NCI-H82 treated with DMSO at 0.1 percent for 48 hours (cell line): ENCODE data around the gene CALU.
A peak's percentile ranks its signal among the peaks of the same experiment; 100 is the strongest.

Experiments used
- DNase-seq: peaks from one replicate; lab custom pipeline; 2025; ENCODE audit not compliant: unreplicated experiment; lab: John Stamatoyannopoulos, UW

The CALU gene

DNA sequence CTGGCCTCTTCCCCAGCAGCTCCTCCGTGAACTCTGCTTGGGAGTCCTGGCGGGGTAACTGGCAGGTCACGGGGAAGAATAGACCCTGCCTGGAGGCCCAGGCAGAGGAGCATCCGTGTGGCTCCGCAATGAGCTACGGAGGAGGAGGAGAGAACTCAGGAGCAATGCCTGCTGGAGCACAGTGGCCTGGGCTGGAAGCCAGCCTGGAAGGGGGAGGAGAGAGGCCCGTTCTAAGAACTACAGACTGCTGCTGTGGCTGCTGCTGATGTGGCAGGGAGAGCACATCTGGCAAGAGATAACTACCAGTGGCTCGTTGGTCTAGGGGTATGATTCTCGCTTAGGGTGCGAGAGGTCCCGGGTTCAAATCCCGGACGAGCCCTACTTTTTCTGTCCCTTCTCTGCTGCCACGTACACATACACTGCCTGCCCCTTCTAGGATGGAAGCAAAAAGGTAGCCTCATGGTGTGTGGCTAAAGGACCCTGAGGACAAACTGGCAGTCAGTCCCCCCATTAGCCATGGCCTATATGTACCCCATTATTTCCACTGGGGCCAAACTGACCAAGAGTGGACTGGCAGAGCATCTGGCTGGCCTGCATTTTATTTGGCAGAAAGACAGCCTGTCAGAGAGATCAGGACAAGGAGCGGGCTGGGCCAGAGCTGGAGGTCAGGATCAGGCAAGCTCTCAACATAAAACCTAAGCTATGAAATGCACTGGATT lies 44.1 kb downstream of the CALU start:
- no peak for DNase-seq

DNA sequence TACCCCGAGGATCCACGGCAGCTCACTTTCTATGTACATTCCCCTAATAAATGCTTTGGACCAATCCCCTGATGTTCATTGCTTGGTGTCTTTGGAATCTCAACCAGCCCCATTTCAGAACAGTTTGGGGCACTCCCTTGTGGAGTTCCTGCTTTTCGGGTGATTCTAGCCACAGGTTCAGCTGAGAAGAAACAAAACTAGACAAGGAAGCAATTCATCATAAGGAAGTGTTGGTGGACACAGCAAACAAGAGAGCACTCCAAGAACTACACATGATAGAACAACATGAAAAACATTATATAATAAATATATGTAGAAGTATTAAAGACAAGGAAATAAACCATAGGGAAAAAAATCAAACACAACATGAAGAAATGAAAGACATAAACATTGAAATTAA lies 46.6 kb downstream of the CALU start:
- DNase-seq, result no peak

DNA sequence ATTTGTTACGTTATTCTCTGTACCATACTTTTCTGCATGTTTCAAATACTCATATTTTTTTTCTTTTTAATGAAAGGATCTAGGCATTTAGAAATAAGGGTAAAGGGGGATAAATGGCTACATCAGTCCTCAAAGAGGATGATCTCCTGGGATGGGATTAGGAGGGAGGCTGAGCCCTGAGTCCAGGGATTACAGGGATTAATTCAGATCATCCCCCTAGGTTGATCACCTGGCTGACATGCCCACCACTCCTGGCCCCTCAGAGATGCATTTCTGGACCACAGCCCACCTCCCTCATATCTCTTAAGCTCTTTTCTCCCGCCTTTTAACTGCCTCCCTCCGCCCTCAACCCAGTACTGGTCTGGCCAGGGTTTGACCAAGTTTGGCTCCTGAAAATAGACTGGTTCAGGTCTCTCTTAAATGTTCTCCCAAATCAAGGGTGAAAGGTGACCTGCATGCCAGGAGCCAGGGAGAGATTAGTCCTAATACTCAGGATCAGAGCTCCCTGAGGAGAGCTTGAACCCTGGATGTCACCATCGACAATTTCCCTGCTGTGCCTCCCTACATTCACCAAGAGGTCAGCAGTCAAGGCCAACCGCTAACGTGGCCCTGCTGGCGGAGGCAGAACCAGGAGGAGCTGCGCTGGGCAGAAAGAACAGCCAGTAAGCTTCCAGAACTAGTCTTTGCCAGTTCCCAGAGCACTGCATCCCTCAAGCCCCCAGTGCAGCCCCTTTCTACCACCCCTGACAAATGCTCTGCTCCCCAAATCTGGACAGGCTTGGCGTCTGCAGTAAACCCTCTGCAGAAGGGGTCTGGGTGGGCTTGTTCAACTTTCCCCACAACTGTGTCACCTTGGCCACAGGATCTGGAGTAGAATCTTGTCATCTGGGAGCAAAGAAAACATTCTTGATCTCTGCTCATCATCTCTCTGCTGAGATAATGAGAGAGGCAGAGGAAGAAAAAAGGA lies 49.6 kb downstream of the CALU start:
- DNase-seq, result peak; percentile 81

DNA sequence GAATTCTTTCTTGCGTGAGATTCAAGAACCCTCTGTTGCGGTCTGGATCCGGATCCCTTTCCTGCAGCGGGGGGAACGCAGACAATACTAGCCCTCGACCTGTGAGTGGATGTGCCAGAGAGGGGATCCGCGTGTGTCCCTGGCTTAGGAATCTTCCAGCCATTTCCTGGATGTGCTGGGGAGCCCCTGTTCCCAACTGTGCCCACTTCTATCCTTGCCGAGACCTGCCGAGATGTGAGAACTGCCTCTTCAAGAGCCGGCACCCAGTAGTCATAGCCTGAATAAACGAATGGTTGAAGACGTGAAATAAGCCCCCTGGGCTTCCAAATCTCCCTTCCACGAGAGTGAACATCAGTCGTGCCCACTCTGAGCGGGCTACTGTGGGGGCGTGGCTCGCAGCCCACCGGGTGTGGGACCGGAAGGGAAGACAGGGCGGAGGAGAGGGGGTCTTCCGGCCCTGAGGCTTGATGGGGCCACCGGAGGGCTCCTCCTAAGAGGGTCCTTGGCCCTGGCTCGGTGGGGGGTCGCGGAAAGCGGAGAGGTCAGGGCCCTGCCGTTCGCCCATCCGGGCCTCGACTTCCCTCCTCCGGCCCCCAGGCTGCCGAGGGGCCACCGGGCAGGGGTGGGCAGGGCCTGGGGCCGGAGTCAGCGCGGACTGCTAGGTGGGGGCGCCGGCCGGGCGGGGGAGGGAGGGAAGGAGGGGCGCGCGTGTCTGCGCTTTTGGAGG lies 51.3 kb downstream of the CALU start:
- DNase-seq, result no peak

DNA sequence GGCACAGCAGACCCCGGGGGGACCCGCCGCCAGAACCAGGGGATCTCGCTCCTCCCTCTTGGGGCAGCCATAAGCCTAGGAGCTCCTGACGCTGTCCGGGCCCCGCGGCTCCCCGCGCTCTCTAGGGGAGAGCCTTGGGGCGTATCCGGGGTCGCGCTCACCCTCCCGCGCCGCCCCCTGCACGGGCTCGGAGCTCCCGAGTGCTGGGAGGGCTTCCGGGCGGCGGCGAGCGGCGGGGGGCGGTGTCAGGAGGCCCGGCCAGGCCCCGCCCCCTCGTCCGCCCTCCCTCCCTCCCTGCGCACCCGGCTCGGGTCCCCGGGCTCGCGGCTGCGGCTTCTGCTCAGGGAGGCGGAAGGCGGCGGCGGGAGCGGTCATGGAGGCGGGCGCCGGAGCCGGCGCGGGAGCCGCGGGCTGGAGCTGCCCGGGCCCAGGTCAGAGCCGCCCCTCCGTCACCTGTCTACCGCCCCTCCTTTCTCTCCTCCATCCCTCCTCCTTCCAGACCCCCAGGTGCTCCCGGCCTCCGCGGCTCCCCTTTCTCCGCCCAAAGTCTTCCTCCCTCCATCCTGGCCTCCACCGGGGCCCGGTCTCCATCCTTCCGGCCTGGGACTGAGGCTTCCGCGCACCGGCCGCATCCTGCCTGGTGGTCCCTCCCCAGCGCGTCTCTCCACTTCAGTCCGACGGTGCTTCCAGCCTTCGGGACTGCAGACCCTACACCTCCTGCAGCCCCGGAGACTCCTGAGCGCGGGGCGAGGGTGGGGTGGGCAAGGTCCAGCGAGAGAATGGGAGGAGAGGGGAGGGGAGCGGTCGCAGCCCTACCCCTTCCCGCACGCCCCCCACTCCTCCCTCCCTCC lies 52.2 kb downstream of the CALU start, which contains the start of gene CCDC136:
CCDC136 (plus strand) TSS at position 848 of the 851 bp plus-strand sequence. CDS start 444 bp downstream, outside the sequence.
- peak; percentile 3 for DNase-seq

DNA sequence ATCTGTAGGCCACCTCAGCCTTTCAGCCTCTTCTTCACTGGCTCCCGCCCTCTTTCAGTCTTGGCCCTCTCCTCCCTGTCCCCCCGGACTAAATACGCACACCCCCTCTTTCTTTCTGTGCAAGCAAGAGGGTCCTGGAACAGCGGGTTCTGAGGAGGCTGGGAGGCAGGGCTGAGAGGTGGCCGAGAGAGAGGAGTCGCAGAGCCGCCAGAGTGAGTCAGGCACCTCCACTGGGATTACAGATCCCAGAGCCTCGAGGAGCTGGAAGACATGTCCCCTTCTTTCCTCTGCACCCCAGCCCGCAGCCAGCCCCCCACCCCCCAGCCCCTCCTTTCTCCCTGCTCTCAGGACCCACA lies 52.8 kb downstream of the CALU start:
- DNase-seq, result no peak

DNA sequence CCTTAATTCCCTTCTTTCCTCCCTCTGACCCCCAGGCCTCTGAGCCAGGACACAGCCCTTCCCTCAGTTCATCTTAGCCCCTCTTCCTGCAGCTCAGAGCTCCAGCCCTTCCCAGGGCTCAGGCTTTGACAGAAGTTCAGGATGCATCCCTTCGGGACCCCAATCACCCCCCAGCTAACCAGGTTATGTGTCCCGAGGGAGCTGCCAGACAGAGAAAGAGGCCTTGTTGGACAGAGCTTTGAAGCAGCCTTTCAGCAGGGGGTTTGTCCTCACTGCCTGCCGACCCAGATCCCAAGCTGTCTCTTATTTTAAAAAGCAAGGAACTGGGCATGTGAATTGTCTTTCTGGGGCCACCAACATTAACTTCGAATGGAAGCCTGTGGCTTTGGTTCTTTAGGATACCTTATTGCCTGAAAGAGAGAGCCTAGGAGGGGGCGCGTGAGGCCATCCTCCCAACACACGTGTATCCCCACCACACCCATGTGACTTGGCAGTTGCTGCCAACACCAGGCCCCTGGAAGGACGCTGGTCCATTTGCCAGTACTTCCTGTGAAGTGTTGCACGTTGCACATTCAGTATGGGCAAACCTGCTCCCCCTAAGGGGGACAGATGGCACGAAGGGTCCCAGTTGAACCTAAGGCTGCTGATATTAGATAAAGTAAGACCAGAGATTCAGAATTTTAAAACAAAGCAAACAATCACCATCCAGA lies 53.5 kb downstream of the CALU start:
- DNase-seq, result no peak

DNA sequence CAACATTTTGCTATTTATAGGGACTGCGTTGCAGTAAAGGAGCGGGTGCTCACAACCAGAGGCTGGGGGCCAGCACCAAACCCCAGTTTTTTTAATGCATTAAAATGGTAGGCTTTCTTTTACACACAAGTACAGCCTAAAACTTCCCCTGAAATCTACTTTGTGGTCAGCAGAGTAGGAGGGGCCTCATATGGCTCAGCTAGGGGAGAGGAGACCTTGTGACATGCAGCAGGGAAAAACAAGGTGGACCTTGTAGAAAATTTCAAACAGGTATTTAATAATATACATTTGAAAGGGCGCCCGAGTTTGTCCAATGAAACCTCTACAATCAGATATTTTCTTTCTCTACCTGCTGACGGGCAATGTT lies 54.0 kb downstream of the CALU start:
- DNase-seq, result no peak

DNA sequence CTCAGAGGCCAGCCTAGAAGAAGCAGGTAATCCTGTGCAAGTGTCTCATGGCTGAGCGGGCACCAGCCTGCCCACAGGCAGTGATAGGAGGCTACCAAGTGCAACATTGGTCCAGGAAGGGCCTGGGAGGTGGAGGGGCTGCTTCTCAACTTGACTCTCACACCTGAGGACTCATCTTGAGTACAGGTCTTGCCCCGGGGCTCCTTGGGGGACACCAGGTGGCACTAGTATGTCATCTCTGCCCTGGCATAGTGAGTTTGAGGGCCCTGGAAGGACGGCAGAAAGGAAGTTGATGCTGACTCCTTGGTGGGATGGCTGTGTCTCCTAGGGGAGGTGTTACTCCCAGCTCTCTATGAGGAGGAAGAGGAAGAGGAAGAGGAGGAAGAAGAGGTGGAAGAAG lies 54.9 kb downstream of the CALU start:
- DNase-seq, result no peak

DNA sequence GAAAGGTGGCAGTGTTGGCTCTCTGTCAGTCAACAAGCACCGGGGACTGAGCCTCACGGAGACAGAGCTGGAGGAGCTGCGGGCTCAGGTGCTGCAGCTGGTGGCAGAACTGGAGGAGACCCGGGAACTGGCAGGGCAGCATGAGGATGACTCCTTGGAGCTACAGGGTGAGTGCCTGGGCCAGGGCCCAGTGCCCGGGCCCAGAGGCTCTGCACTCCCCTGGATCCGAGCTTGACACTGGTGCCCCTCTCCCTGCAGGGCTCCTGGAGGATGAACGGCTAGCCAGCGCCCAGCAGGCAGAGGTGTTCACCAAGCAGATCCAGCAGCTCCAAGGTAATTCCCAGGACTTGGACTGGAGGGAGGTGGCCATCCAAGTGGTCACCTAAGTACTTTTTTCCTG lies 55.3 kb downstream of the CALU start:
- no peak for DNase-seq

DNA sequence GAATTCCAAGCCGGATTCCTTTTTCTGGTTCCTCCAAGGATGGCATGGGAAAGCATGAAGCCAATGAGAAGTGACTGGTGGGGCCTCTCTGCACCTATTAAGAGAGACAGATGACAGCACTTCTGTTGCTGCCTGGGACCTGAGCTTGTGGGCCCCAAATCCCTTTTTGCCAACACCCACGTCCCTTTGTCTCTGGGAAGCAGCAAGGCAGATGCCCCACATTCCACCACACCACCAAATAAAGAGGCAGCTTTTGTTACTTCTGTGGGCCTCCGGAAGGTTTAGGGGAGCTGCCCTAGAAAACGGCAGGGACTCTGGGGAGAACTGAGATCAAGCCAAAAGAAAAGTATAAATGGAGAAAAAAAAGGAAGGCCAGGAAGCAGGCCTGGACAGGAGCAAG lies 56.0 kb downstream of the CALU start:
- DNase-seq, result no peak

DNA sequence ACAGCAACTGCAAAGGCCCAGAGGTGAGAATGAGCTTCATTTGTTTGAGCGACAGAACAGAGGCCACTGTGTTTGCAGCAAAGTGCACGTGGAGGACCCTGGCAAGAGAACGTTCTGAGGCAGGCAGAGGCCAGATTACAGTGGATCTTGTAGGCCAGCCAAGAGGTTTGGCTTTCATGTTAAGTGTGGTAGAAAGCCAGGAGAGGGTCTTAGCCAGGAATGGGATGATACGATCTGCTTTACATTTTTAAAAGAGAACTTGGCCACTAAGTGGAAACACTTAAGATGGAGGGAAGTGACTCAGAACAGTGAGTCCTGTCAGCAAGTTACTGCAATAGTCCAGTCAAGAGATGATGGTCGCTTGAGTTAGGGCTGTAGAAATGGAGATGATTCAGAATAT lies 57.2 kb downstream of the CALU start:
- no peak for DNase-seq

DNA sequence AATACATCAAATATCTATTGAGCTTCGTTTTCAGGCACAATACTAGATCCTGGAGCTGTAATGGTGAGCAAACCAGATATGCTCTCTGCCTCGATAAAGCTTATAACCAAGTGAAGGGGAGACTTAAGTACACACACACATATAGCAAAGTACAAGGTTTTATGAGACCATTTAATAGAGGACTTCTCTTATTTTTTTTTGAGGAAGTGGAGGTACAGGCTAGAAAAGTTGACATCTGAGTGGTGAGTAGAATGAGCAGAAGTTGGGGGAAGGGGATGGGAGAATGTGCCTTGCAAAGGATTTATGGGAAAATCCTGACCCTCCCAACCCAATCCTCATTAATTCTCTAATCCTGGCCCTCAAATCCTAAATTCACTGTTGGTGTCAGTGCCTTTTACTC lies 60.3 kb downstream of the CALU start:
- DNase-seq, result no peak

DNA sequence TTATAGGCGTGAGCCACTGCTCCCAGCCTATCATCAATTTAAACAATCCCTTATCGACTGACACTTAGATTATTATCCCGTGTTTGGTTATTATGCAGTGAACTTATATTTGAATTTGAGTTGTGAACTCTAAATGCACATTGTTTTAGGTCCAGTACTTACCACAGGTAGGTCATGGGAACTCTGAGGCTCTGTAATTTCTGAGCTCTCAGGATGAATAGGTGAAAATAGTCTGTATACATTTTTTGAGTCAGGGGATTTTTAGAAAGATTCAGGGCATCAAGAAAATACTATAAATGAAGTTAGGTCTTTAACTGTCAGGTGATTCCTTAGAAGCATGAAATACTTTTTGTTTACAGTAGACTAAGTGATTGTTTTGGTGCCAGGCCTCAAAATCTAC lies 61.4 kb downstream of the CALU start:
- no peak for DNase-seq

DNA sequence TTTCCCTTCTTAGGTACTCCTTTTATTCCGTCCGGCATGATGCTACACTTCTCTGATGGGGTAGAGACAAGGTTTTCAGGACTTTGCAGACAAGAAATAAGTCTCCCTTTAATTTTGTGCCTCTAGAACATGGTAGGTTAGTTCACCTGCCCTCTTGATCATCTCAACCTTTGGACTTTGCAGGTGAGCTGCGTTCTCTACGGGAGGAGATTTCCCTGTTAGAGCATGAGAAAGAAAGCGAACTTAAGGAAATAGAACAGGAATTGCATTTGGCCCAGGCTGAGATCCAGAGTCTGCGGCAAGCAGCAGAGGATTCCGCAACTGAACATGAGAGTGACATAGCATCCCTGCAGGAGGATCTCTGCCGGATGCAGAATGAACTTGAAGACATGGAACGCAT lies 61.8 kb downstream of the CALU start:
- no peak for DNase-seq

DNA sequence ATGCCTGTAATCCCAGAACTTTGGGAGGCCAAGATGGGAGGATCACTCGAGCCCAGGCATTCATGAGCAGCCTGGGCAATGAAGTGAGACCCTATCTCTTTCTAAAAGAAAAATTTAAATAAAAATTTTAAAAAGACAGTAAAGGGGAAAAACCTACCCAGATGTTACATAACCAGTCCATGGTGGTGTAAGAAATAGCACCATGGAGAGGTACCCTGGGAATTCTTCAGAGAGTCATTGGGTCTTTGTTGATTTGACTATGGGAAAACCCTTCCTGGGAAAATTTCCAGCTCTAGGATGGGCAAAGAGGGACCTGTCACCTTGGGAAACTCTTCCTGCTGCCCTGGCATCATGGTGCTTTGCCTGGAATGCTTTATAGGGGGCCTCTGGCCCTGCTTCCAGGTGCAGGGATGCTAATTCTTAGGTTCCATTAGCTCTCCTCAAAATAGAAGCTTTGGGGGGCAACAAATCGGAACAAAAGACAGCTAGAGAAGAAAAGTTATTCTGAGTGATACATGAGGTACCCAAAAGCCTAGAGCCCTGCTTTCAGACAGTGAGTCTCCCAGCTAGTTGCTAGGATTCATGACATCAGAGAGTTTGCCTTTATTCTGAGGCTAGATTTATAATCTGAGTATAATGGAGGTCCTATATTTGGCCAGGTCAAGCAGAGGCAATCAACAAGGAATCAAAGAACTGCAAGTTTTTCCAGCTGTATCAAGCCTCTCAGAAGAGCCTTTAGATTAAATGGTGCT lies 62.7 kb downstream of the CALU start:
- no peak for DNase-seq

DNA sequence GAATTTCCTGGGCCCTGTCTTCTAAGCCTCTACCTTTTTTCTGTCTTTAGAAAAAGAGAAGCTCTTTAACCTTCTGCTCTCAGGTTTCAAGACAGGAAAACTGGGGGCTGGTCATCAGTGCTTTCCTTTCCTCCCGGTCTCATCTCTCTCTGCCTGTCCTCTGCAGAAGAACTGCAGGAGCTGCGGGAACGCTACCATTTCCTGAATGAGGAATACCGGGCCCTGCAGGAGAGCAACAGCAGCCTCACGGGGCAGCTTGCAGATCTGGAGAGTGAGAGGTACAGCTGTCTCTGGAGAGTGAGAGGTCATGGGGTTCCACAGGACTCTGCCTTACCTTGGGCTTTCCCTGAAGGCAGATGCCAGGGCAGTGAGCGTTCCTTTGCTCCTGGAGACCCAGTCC lies 65.3 kb downstream of the CALU start:
- DNase-seq, result no peak

DNA sequence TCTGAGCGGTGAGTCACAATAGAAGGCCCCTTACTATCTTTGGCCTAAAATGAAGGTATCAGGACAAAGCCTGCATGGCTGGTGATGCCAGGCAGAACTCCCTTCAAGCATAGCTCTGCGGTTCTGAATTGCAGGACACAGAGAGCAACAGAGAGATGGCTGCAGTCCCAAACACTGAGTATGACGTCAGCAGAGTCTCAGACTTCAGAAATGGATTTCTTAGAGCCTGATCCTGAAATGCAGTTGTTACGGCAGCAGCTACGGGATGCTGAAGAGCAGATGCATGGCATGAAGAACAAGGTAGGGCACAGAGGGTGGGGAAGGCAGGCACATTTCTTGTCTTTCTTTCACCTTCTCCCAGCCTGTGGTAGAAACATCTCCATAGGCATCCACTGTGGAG lies 66.1 kb downstream of the CALU start:
- DNase-seq, result no peak

DNA sequence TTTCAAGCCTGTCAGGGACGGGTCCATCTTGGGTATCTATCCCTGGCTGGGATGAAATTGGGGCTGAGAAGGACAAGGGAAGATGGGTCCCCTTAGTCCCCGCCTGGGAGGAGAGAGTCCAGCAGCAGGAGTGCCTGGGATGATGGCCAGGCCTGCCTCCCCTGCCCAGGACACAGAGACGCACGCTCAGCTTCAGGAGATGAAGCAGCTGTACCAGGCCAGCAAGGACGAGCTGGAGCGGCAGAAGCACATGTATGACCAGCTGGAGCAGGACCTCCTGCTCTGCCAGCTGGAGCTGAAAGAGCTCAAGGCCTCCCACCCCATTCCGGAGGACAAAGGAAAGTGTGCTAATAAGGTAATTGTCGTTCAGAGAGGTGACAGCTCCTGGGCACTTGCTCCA lies 68.0 kb downstream of the CALU start:
- no peak for DNase-seq
